Transverse colon (tissue), 4 donors: ENCODE measurements around the gene P4HA1. TPM values are rescaled to one million over a fixed set of nuclear protein-coding genes. Genes with fewer than 3 reads are reported as not detected.

Source experiments
- DNase-seq: peaks from one replicate; pipeline ENCODE4 v3.0.0-alpha.2; 2019
- H3K27ac ChIP-seq, 4 donors: fragments of 200-600 bp; sonication (generic); 2 replicates each; pipeline ENCODE4 v1.5.1; 2016 to 2018; ENCODE audit warnings: inconsistent platforms in 4 of 4
- H3K27me3 ChIP-seq: fragments of 200-600 bp; sonication (generic); 2 replicates; pipeline ENCODE4 v1.5.1; 2017; ENCODE audit warnings: inconsistent platforms
- H3K36me3 ChIP-seq, 4 donors: fragments of 200-600 bp; sonication (generic); 2 replicates each; pipeline ENCODE4 v1.5.1; 2017 to 2019; ENCODE audit warnings: inconsistent platforms in 4 of 4
- H3K4me1 ChIP-seq, 4 donors: fragments of 200-600 bp; sonication (generic); 2 replicates each; pipeline ENCODE4 v1.5.1; 2017 to 2020; ENCODE audit warnings: inconsistent platforms in 4 of 4
- H3K4me3 ChIP-seq, 4 donors: fragments of 200-600 bp; sonication (generic); 1 replicate in 1 of 4; 2 replicates in 3 of 4; pipeline versions ENCODE4 v1.5.1 to v1.6.1; 2017 to 2019; ENCODE audit warnings: inconsistent platforms in 4 of 4
- H3K9me3 ChIP-seq, 2 donors: fragments of 200-600 bp; sonication (generic); 2 replicates each; pipeline ENCODE4 v1.5.1; 2017 to 2019; ENCODE audit warnings: inconsistent platforms in 2 of 2
- CTCF ChIP-seq, 5 experiments: fragments of 200-600 bp in 3 of 5; fragments of 450-650 bp in 2 of 5; sonication (generic) in 3 of 5; IDR thresholded peaks; 1 replicate in 2 of 5; 2 replicates in 3 of 5; pipeline ENCODE4 v1.5.1; 2016 to 2017; ENCODE audit warnings: antibody characterized with exemption in 5 of 5, inconsistent platforms in 3 of 5, mild to moderate bottlenecking in 2 of 5, moderate library complexity in 1 of 5
- EP300 ChIP-seq: sonication (generic); formaldehyde crosslinking; IDR thresholded peaks from one replicate; pipeline ENCODE4 v1.6.1; 2017; ENCODE audit warnings: antibody characterized with exemption, low read depth
- POLR2A ChIP-seq: fragments of 450-650 bp; IDR thresholded peaks from one replicate; pipeline ENCODE4 v1.6.1; 2016; ENCODE audit warnings: antibody characterized with exemption, mild to moderate bottlenecking, moderate library complexity
- POLR2AphosphoS5 ChIP-seq, 3 donors: sonication (generic); formaldehyde crosslinking; IDR thresholded peaks; one replicate each; pipeline ENCODE4 v1.6.1; 2016; ENCODE audit warnings: antibody characterized with exemption in 3 of 3
- WGBS, 2 donors: methylation state at CpG; one replicate each; pipeline ENCODE4 v1.1.5; 2018; ENCODE audit warnings: low coverage in 1 of 2; 5-methylcytosine and 5-hydroxymethylcytosine counted together
- in situ Hi-C, 4 donors: fragments of 200-750 bp; cut with MboI; loops; one replicate each; pipeline versions ENCODE4 v1.15.0 to v1.15.1; 2017; ENCODE audit warnings: low sequenced_read_pairs in 3 of 4, low pct_ligation_motif_present in 1 of 4, low pct_unique_long_range_greater_than_20kb in 1 of 4
- intact Hi-C: fragments of 100-400 bp; cut with DNase I; formaldehyde crosslinking; loops from one replicate; pipeline ENCODE4 v1.15.1; 2023; ENCODE audit warnings: low total_unique reads
- small RNA-seq, 4 donors: library from RNA; depleted of rRNA; stranded (forward); fragments of <200 nt; gene quantifications; one replicate each; pipeline ENCODE3, GENCODE V24; 2016
- total RNA-seq, 4 donors: library from RNA; depleted of rRNA; stranded (reverse); fragments of >200 nt; gene quantifications; one replicate each; pipeline ENCODE4 v1.1.0, GENCODE V29; 2016

The P4HA1 gene
- total RNA-seq, 4 donors from 2014 or later = 10.5 to 28.6 (median 14.4) TPM

DNA sequence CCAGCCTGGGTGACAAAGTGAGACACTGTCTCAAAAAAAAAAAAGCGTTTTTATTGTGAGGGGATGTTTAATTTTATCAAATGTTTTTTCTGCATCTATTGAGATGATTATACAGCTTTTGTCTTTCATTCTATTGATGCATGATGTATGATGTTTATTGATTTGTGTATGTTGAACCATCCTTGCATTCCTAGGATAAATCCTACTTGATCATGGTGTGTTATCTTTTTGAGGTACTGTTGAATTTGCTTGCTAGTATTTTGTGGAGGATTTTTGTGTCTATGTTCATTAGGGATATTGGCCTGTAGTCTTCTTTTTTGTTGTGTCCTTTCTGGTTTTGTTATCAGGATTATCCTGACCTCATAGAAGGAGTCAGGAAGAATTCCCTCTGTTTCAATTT is 119.8 kb downstream of the P4HA1 start:
- Histone ChIP-seq H3K27me3 (no peaks in the 10 kb centered on the region), H3K4me1 (no peaks in the 10 kb centered on the region), H3K9me3 (peaks cover 27 to 30% of the 10 kb centered on the region in 2 donors), H3K27ac (no peak overlapping the region), H3K4me3 (no peak overlapping the region), H3K36me3 (no peaks in the 10 kb centered on the region)
- TF ChIP-seq POLR2A = no peak
- TF ChIP-seq EP300 = no peak
- TF ChIP-seq CTCF (IDR thresholded peaks at IDR 0.05) = no peak
- no peak for TF ChIP-seq POLR2AphosphoS5 (IDR thresholded peaks at IDR 0.05)
- WGBS, 2 donors = 86 to 94% methylated on average over 1 of the region's 1 CpG
- intact Hi-C loops (no loop called here), in situ Hi-C loops (no loop called here)
- no peak for DNase-seq

Small RNA genes lying within 50 kb of the gene (small RNA-seq; reads per million reads assigned to genes)
- 0 reads per million in 4 donors for gene RF00019
- 0 to 1.5 (median 0.71) reads per million in 4 donors for gene SNORA11F

Other genes starting within 250 kb of the P4HA1 start
- 1 to 10 TPM in 1 of 4 donors, under 1 TPM in 2, not detected in 1; 0.16 to 1.2 (median 0.27) TPM for gene OIT3, start 203.1 kb downstream of the P4HA1 start, total RNA-seq
- 10 to 100 TPM in 2 of 4 donors, 1 to 10 TPM in 1, not detected in 1; 8.9 to 29.2 (median 12.0) TPM for gene PLA2G12B, start 142.1 kb downstream of the P4HA1 start, total RNA-seq
- 10 to 100 TPM in 1 of 4 donors, 1 to 10 TPM in 2, under 1 TPM in 1; 1.00 to 25.1 (median 4.6) TPM for gene NUDT13, start 13.6 kb upstream of the P4HA1 start, total RNA-seq
- 10 to 100 TPM in 3 of 4 donors, 1 to 10 TPM in 1; 6.4 to 27.0 (median 24.7) TPM for gene ECD, start 71.1 kb upstream of the P4HA1 start, total RNA-seq
- gene FAM149B1, start 71.3 kb upstream of the P4HA1 start, total RNA-seq = 10 to 100 TPM in 3 of 4 donors, 1 to 10 TPM in 1; 9.7 to 32.0 (median 17.3) TPM
- 10 to 100 TPM in 3 of 4 donors, 1 to 10 TPM in 1; 8.2 to 15.9 (median 14.6) TPM for gene DNAJC9, start 150.4 kb upstream of the P4HA1 start, total RNA-seq
- gene MRPS16, start 155.8 kb upstream of the P4HA1 start, total RNA-seq = 10 to 100 TPM; 41.0 to 54.5 (median 46.6) TPM